K562 (cell line): ENCODE data around the gene OR5K2. TPM values are rescaled to one million over a fixed set of nuclear protein-coding genes. Genes with fewer than 3 reads are reported as not detected.

Source experiments
- CCNT2 ChIP-seq: IDR thresholded peaks from 2 replicates; pipeline ENCODE4 v1.6.1; 2011; ENCODE audit warnings: borderline replicate concordance, low read depth, mild to moderate bottlenecking, moderate library complexity, mixed read lengths, low read length; ENCODE audit not compliant: insufficient read length; ENCODE audit errors: extremely low read depth
- CXXC5 ChIP-seq: fragments of 250-450 bp; sonication (Bioruptor Pico); IDR thresholded peaks from 2 replicates; pipeline ENCODE4 v1.8.0; 2022; ENCODE audit warnings: inconsistent platforms, mild to moderate bottlenecking, moderate library complexity
- E2F8 ChIP-seq: fragments of 450-650 bp; IDR thresholded peaks from 2 replicates; pipeline ENCODE4 v1.7.1; 2018; ENCODE audit warnings: mild to moderate bottlenecking, low read depth; ENCODE audit not compliant: partially characterized antibody
- GABPB1 ChIP-seq: sonication (generic); formaldehyde crosslinking; IDR thresholded peaks from 2 replicates; pipeline ENCODE4 v1.8.0; 2022; ENCODE audit warnings: mild to moderate bottlenecking, missing genetic modification reagents
- HDAC1 ChIP-seq, 2 experiments: fragments of 450-650 bp; IDR thresholded peaks; 2 replicates each; pipeline ENCODE4 v1.6.1; 2016 to 2017; ENCODE audit warnings: inconsistent platforms in 1 of 2, mild to moderate bottlenecking in 1 of 2, moderate library complexity in 1 of 2
- HIVEP1 ChIP-seq: fragments of 250-450 bp; sonication (Bioruptor Pico); IDR thresholded peaks from 2 replicates; pipeline ENCODE4 v1.4.0; 2020; ENCODE audit warnings: mild to moderate bottlenecking
- MAZ ChIP-seq, 2 experiments: fragments of 450-650 bp in 1 of 2; sonication (generic) in 1 of 2; formaldehyde crosslinking; IDR thresholded peaks in 1 of 2; conservative IDR thresholded peaks in 1 of 2; 2 replicates each; pipeline versions ENCODE4 v1.4.0 to v1.5.0; 2020; ENCODE audit warnings: mild to moderate bottlenecking in 1 of 2, missing genetic modification reagents in 1 of 2
- PHB2 ChIP-seq: fragments of 450-650 bp; IDR thresholded peaks from 2 replicates; pipeline ENCODE4 v1.6.1; 2017; ENCODE audit warnings: low read depth
- PKNOX1 ChIP-seq: fragments of 450-650 bp; IDR thresholded peaks from 2 replicates; pipeline ENCODE4 v1.6.1; 2016
- POLR2H ChIP-seq: IDR thresholded peaks from 2 replicates; pipeline ENCODE4 v1.6.1; 2016; ENCODE audit warnings: missing genetic modification characterization, low read depth, mild to moderate bottlenecking, control low read depth, missing compliant biosample characterization, moderate library complexity
- SP1 ChIP-seq: sonication (generic); formaldehyde crosslinking; IDR thresholded peaks from 2 replicates; pipeline ENCODE4 v1.8.1; 2022; ENCODE audit warnings: mild to moderate bottlenecking, missing genetic modification reagents
- TGIF2 ChIP-seq: sonication (generic); formaldehyde crosslinking; IDR thresholded peaks from 2 replicates; pipeline ENCODE4 v1.8.1; 2022; ENCODE audit warnings: mild to moderate bottlenecking, missing genetic modification reagents, moderate library complexity
- ZBTB43 ChIP-seq: sonication (generic); formaldehyde crosslinking; IDR thresholded peaks from 2 replicates; pipeline ENCODE4 v1.8.0; 2023; ENCODE audit warnings: mild to moderate bottlenecking, missing genetic modification reagents
- ZBTB7A ChIP-seq: IDR thresholded peaks from 2 replicates; pipeline ENCODE4 v1.6.1; 2011; ENCODE audit warnings: low read depth, mild to moderate bottlenecking, low read length, moderate library complexity, borderline replicate concordance; ENCODE audit not compliant: control insufficient read depth
- ZFPM2 ChIP-seq: fragments of 250-450 bp; sonication (Bioruptor Pico); IDR thresholded peaks from 2 replicates; pipeline ENCODE4 v1.5.1; 2022; ENCODE audit warnings: mild to moderate bottlenecking
- ZSCAN29 ChIP-seq: fragments of 450-650 bp; IDR thresholded peaks from 2 replicates; pipeline ENCODE4 v1.6.1; 2017
- polyA plus RNA-seq, 8 experiments: library from polyadenylated mRNA; depleted of rRNA in 4 of 8; stranded (reverse) in 5 of 8; unstranded in 3 of 8; fragments of >200 nt; fragmentation: Nextera tagmentation in 2 of 8; fragmentation: Illumina TruSeq in 1 of 8; extraction: Ambion mirVana in 2 of 8; extraction: Trizol in 1 of 8; gene quantifications; 2 replicates each; pipeline versions ENCODE4 v1.2.1 to v1.2.3, GENCODE V29; 2011 to 2014; ENCODE audit warnings: inconsistent platforms in 1 of 8, missing spikeins in 1 of 8
- total RNA-seq, 7 experiments: library from RNA; depleted of rRNA in 6 of 7; stranded (reverse); fragments of >200 nt in 6 of 7; fragmentation: Illumina TruSeq in 2 of 7; extraction: Trizol in 2 of 7; gene quantifications; 2 replicates each; pipeline versions ENCODE4 v1.2.1 to v1.2.3, GENCODE V29; 2011 to 2021; ENCODE audit warnings: low replicate concordance in 1 of 7
- TF ChIP-seq, protein P1 (sequence below), 2 experiments: fragments of 450-650 bp; conservative IDR thresholded peaks; 2 replicates each; pipeline ENCODE4 v1.6.1; 2017; ENCODE audit warnings: mild to moderate bottlenecking in 2 of 2, moderate library complexity in 2 of 2
- TF ChIP-seq, protein P2 (sequence below): fragments of 250-450 bp; sonication (Bioruptor Pico); IDR thresholded peaks from 2 replicates; pipeline ENCODE4 v1.4.0; 2020; ENCODE audit warnings: mild to moderate bottlenecking

Gene OR5K2
- total and polyA plus RNA-seq, 9 of the 15 experiments (the other 6 are each of a cell fraction or from before 2014, with no cell fraction given) = not detected

DNA sequence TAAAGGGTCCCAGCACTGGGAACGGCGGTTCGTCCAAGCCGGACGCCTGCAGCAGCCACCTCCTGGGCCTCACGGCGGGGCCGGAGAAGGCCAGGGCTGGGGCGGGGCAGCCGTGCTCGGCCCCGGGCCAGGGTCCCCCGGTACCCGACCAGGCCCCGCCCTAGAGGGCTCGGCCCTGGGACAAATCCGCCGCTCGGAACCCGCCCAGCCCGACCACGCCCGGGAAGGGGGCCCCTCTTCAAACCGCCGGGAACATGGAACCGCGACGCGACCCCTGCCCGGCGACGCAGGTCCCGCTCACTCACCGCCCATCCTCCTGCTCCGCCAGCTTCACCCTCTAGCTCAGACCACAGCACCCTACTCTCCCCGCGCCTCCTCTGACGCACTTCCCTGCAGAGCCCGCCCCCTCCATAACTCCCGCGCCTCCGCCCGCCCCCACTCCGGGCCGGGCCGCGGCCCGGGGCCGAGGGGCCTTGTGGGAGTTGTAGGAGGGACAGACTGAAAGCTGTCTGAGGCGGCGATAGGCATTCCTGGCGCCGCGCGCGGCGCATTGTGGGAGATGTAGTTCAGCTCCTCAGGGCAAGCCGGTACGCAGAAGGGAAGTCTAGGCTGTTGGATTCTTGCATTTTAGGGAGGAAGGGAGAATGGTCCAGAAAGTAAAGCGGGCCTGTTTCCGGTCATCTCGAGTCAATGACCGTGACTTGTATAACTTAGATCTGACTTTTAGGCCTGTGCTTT is 25.2 kb downstream of the OR5K2 start, which contains the start of gene CLDND1 (continued):
- TF ChIP-seq E2F8 (peak; percentile 52), GABPB1 (CRISPR knock-in tag) (peak; percentile 36; the same call in 1 of the 2 replicates), TGIF2 (no peak), HDAC1 (IDR thresholded peaks at IDR 0.05) (peak in 1 of 2 experiments; percentile 25; a peak in 1 of 4 replicates), SP1 (CRISPR knock-in tag) (0 out of 2 replicates have a peak, but pooled peaks have one; percentile 40), MAZ (CRISPR knock-in tag; conservative IDR thresholded peaks at IDR 0.05 in 1 of 2, IDR thresholded peaks at IDR 0.05 in 1 of 2) (peak; percentile 68 to 79; a peak in 3 of 4 replicates), ZSCAN29 (no peak), ZFPM2 (CRISPR knock-in tag) (no peak), ZBTB7A (peak; percentile 78), PKNOX1 (peak; percentile 49), HIVEP1 (CRISPR knock-in tag) (no peak), CCNT2 (peak; percentile 44), POLR2H (tag) (0 out of 2 replicates have a peak, but pooled peaks have one; percentile 28), ZBTB43 (CRISPR knock-in tag) (no peak), PHB2 (no peak), CXXC5 (peak; percentile 50)
- TF ChIP-seq, protein P1, sequence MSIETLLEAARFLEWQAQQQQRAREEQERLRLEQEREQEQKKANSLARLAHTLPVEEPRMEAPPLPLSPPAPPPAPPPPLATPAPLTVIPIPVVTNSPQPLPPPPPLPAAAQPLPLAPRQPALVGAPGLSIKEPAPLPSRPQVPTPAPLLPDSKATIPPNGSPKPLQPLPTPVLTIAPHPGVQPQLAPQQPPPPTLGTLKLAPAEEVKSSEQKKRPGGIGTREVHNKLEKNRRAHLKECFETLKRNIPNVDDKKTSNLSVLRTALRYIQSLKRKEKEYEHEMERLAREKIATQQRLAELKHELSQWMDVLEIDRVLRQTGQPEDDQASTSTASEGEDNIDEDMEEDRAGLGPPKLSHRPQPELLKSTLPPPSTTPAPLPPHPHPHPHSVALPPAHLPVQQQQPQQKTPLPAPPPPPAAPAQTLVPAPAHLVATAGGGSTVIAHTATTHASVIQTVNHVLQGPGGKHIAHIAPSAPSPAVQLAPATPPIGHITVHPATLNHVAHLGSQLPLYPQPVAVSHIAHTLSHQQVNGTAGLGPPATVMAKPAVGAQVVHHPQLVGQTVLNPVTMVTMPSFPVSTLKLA (conservative IDR thresholded peaks at IDR 0.05) = peak in 1 of 2 experiments; percentile 36; a peak in 1 of 4 replicates
- TF ChIP-seq, protein P2, sequence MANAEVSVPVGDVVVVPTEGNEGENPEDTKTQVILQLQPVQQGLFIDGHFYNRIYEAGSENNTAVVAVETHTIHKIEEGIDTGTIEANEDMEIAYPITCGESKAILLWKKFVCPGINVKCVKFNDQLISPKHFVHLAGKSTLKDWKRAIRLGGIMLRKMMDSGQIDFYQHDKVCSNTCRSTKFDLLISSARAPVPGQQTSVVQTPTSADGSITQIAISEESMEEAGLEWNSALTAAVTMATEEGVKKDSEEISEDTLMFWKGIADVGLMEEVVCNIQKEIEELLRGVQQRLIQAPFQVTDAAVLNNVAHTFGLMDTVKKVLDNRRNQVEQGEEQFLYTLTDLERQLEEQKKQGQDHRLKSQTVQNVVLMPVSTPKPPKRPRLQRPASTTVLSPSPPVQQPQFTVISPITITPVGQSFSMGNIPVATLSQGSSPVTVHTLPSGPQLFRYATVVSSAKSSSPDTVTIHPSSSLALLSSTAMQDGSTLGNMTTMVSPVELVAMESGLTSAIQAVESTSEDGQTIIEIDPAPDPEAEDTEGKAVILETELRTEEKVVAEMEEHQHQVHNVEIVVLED (CRISPR knock-in tag) = 0 out of 2 replicates have a peak, but pooled peaks have one; percentile 41
